GM19043 (cell line): ENCODE data around the gene FBXO22.
"Not testable (repeated sequence)": the region's sequence is repeated elsewhere in the genome, so short reads cannot be mapped to it uniquely, and the experiment has no call there.

ENCODE experiments used
- ATAC-seq: cut with Tn5 transposase; IDR thresholded peaks from one replicate; pipeline ENCODE4 v1.9.1; 2021; ENCODE audit warnings: low read depth; ENCODE audit not compliant: unreplicated experiment

The FBXO22 gene

GRCh38 chr15:75966073-75966472 is 62.4 kb downstream of the FBXO22 start:
- no peak for ATAC-seq

DNA sequence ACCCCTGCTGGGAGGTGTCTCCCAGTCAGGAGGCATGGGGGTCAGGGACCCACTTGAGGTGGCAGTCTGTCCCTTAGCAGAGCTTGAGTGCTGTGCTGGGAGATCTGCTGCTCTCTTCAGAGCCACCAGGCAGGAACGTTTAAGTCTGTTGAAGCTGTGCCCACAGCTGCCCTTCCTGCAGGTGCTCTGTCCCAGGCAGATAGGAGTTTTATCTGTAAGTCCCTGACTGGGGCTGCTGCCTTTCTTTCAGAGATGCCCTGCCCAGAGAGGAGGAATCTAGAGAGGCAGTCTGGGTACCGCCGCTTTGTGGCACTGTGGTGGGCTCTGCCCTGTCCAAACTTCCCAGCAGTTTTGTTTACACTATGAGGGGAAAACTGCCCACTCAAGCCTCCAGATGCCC is 73.1 kb downstream of the FBXO22 start:
- not testable (repeated sequence) for ATAC-seq

GRCh38 chr15:75981149-75981815 is 77.6 kb downstream of the FBXO22 start:
- ATAC-seq = no peak

DNA sequence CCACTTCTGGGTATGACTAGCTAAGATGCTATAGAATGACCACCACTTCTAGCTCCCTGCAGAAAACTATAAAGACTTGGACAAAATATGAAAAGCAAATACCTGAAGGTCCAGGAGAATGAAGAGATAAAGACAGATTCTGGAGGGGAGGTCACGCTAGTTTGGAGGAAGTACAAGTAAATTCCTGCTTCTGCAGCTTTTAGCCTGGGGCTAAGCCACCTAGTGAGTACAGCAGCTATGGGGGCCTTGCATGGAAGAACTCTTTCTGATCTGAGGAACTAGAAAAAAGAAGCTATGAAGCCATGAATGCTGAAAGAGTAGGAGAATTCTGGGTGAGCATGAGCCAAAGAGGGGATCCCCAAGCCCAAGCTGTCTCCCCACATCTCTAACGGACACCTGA is 78.8 kb downstream of the FBXO22 start:
- ATAC-seq = no peak

DNA sequence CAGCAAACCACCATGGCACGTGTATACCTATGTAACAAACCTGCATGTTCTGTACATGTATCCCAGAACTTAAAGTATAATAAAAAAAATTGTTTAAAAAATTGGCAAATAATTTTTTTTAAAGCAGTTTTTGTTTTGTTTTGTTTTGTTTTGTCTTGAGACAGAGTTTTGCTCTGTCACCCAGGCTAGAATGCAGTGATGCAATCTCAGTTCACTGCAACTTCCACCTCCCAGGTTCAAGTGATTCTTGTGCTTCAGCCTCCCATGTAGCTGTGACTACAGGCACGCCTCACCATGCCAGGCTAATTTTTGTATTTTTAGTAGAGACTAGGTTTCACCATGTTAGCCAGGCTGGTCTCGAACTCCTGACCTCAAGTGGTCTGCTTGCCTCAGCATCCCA is 81.0 kb downstream of the FBXO22 start:
- not testable (repeated sequence) for ATAC-seq

DNA sequence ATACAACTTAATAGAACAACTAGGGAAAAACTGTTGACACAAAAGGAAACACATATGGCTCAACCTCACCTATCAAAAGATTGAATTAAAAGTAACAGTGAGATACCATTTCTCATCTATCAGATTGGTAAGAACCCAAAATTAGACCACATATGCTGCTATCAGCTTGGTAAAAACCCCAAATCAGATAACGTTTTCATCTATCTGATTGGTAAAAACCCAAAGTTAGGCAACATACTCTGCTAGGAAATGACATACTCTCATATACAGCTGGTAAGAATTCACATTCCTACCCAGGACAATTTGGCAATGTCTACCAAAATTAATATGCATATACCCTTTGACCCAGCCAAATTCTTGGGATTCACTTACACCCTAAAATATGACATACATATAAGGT is 82.3 kb downstream of the FBXO22 start:
- no peak for ATAC-seq

DNA sequence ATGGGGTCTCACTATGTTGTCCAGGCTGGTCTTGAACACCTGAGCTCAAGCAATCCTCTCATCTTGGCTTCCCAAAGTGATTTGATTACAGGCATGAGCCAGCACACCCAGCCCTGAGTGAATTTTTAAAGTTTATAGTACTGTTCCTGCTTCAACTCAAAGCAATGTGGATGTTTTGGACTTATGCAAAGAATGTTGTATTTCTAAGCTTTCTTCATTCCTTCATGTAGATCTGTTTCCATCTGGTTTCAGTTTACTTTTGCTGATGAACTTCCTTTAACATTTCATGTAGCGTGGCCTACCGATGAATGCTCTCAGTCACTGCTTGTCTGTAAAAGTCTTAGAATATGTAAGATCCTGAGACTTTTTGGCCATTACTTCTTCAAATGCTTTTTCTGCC is 85.4 kb downstream of the FBXO22 start:
- no peak for ATAC-seq

GRCh38 chr15:75989875-75990274 is 86.2 kb downstream of the FBXO22 start:
- no peak for ATAC-seq
